HUES48 (cell line): Measurements from ENCODE around the gene NCOA7.
A peak's percentile ranks its signal among the peaks of the same experiment; 100 is the strongest.

Source experiments
- H3K27ac ChIP-seq: one replicate; pipeline ENCODE4 v1.7.0; 2013; ENCODE audit warnings: low read depth, low read length, inconsistent platforms
- H3K27me3 ChIP-seq: 2 replicates; pipeline ENCODE4 v1.6.1; 2013; ENCODE audit warnings: mild to moderate bottlenecking, low read length; ENCODE audit not compliant: control insufficient read depth, insufficient read depth
- H3K36me3 ChIP-seq: 2 replicates; pipeline ENCODE4 v1.6.1; 2013; ENCODE audit warnings: low read length; ENCODE audit not compliant: control insufficient read depth, insufficient read depth
- H3K4me1 ChIP-seq: 2 replicates; pipeline ENCODE4 v1.6.1; 2013; ENCODE audit warnings: mild to moderate bottlenecking, low read length; ENCODE audit not compliant: control insufficient read depth, insufficient read depth
- H3K4me3 ChIP-seq: 2 replicates; pipeline ENCODE4 v1.5.1; 2013; ENCODE audit warnings: mild to moderate bottlenecking, low read depth, low read length
- H3K9ac ChIP-seq: 2 replicates; pipeline ENCODE4 v1.6.1; 2013; ENCODE audit warnings: mild to moderate bottlenecking, low read depth, low read length, moderate library complexity
- H3K9me3 ChIP-seq: 2 replicates; pipeline ENCODE4 v1.6.1; 2013; ENCODE audit warnings: low read length; ENCODE audit not compliant: control insufficient read depth, insufficient read depth

Gene NCOA7

DNA sequence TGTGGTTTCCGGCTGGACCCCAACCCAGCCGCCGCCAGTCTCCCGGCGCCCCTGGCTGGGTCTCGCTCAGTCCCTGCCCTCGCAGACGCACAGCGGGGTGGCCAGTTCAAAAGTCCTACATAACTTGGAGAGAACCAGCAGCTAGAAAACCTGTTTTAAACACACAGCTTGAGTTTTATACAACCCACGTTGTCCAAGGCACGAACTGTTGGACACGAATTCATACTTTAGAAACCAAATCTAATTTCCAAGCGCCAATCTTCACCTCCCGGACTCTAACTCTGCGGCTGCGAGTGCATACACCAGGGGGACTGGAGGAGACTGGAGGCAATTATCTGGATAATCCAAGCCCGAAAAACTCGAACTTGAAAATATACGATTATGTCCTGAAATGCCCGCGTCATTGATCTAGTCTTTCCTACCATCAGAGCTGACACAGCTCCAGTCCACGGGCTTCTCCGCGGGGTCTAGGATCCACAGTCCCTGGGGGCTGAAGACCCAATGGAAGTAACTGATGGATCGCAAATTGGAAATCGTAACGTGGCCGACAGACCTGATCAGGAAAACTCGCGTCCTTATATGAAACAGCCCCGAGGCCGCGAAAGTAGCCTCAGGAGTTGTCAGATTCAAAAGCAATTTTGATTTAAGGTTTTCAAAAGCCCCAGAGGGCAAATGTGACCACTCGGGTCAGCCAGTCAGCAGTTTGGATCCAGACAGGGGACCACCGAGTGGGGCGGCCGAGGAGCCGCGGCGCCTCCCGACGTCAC is 42.2 kb upstream of the NCOA7 start:
- H3K9me3 ChIP-seq, result no peaks in the 10 kb centered on the region
- peak overlapping the region; percentile 80 for H3K27ac ChIP-seq
- peak overlapping the region; percentile 73 for H3K4me3 ChIP-seq
- H3K27me3 ChIP-seq, result peaks cover 32% of the 10 kb centered on the region
- peaks cover 4% of the 10 kb centered on the region; the same call in 1 of the 2 replicates for H3K36me3 ChIP-seq
- H3K4me1 ChIP-seq, result peaks cover 57% of the 10 kb centered on the region
- H3K9ac ChIP-seq, result peak overlapping the region; percentile 13

DNA sequence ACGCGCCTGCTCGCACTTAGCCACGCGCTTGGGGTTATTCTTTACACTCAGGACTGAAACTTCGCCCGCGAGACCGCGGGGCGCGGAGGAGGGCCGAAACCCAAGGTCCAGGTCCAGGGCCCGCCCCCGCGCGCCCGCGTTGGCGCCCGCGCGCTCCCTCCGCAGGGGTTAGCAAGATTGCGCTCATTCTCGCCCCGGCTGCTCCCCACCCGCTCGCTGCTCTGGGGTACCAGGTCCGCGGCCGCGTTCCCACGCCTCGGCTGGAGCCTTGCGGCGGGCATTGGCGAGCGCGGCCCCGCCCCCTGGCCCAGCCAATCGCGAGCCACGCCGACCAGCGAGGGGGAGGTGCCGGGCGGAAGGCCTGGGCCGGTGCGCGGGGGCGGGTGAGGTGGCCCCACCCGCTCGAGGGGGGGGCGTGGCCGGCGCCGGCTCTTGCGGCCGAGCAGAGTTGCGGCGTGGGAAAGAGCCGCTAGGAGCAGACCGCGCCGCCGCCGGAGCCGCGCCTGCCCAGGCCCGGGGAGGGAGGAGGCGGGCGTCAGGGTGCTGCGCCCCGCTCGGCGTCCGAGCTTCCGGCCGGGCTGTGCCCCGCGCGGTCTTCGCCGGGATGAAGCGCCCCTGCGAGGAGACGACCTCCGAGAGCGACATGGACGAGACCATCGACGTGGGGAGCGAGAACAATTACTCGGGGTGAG is 41.4 kb upstream of the NCOA7 start, which contains the start of gene HEY2:
Gene HEY2, plus strand, starts transcription at position 460 of the 692 bp plus-strand sequence. Its CDS starts 145 bp downstream, at position 605.
- Histone ChIP-seq H3K27me3 (peaks cover 32% of the 10 kb centered on the region), H3K9me3 (no peaks in the 10 kb centered on the region), H3K9ac (peak within 1 kb of the TSS; percentile 13), H3K36me3 (peaks cover 7% of the 10 kb centered on the region; the same call in 1 of the 2 replicates), H3K4me3 (peak within 1 kb of the TSS; percentile 73), H3K4me1 (peaks cover 59% of the 10 kb centered on the region), H3K27ac (peak within 1 kb of the TSS; percentile 64)

DNA sequence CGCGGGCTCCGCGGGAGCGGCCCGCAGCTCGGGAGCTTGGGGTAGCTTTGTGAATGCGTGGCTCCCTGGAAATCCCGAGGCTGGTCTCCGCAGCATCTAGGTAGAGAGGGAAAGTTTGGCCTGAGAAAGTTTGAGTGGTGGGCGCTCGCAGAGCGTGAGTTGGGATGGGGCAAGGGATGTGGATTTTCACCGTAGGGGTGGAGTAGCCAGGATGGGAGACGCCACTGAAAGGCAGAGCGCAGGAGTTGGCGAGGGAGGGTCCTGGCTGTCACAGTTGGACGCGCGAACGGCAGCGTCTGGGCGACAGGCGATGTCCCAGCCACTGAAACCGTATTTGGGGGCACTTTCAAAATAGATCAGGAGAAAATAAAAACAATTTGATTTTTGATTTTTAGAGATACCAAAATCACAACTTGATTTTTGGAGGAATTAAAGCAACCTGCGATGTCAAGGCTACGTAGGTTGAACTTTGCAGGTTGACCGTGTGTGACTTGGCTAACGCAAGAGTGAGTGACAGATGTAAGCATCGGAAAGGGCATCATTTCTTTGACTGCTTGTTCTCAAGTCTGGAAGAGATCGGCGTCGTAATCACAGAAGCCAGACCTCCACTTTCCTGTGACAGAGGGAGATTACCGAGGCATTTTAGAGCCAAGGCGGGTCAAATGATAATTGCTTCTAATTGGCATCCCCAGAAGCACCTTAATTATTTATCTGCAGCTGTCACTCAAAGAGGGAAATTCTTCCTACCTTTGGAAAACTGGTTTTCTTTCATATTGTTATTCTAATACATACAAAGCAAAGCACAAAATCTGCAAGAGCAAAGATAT is 40.7 kb upstream of the NCOA7 start:
- H3K27me3 ChIP-seq, result peaks cover 32% of the 10 kb centered on the region
- peak overlapping the region; percentile 64 for H3K27ac ChIP-seq
- H3K4me3 ChIP-seq, result peak overlapping the region; percentile 73
- H3K4me1 ChIP-seq, result peaks cover 60% of the 10 kb centered on the region
- peaks cover 14% of the 10 kb centered on the region for H3K36me3 ChIP-seq
- H3K9ac ChIP-seq, result no peak overlapping the region; the same call in 1 of the 2 replicates
- H3K9me3 ChIP-seq, result no peaks in the 10 kb centered on the region

DNA sequence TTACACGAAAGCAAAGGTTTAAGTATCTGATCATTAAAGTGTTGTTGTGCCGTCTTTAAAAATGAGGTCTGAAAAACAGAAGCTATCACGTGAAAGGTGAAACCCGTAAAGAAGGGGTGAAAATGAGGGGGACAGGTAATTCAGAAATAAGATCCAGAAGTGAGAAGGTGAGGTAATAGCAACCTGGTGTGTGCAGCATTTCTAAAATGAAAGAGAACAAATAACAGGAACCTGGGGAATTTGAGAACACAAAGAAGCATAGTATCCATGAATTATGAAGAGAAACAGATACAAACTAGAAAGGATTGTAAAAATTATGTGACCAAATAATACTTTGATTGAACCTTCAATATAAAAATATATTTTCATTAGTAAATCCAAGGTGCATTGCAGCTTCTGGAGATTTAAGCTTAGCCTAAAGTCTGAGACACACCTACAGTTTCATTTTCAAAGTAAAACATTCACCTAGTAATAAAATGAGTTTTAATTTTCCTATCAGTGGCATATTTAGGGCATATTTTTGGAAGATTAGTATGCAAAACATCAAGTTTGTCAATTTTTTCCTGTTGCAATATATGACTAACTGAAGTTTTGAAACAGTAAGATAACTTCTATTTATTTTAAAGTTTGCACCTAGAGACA is 39.9 kb upstream of the NCOA7 start:
- H3K4me1 ChIP-seq, result peaks cover 61% of the 10 kb centered on the region
- peaks cover 32% of the 10 kb centered on the region for H3K27me3 ChIP-seq
- peak overlapping the region; percentile 77 for H3K27ac ChIP-seq
- peak overlapping the region; percentile 73 for H3K4me3 ChIP-seq
- H3K9ac ChIP-seq, result no peak overlapping the region
- peaks cover 21% of the 10 kb centered on the region for H3K36me3 ChIP-seq
- no peaks in the 10 kb centered on the region for H3K9me3 ChIP-seq

DNA sequence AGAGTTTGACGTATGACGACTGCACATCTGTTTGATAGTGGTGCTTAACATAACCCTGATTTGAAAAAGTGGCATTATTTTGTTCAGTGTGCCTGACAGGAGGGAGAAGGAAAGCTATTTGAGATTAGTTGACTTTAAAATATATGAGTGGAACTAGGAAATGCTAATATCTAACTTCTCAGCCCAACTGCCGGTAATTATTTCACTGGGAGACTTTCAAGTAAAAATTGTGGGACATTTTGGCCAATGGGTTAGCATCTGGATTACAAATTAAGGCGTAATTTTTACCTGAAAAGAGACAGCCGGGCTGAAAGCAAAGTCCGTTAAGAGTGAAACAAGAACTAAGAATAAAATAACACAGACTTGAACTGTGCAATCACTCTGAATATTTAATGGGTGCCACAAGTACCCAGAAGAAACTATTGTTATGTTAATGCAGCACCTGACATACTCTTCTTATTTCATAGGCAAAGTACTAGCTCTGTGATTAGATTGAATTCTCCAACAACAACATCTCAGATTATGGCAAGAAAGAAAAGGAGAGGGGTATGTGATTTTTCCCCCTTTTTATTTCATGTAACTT is 39.3 kb upstream of the NCOA7 start:
- peaks cover 32% of the 10 kb centered on the region for H3K27me3 ChIP-seq
- peaks cover 56% of the 10 kb centered on the region for H3K4me1 ChIP-seq
- peak overlapping the region; percentile 77 for H3K27ac ChIP-seq
- H3K9me3 ChIP-seq, result no peaks in the 10 kb centered on the region
- peak overlapping the region; percentile 73 for H3K4me3 ChIP-seq
- peaks cover 25% of the 10 kb centered on the region for H3K36me3 ChIP-seq
- H3K9ac ChIP-seq, result no peak overlapping the region

DNA sequence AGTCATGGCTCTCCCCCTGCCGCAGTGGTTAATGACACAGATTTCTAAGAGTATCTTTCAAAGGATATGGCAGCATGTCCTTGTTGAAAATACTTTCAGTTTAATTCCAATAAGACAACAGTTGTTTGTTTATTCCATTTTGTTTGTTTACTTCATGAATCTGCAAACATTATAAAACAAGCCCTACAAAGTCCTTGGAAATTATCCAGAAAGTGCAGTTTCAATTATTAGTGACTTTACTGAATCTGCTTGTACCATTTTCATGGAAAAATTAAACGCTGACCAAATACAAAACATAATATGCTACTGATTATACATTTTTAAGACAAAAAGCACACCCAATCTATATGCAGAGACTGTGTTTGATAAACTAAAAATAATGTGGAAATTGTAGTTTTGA is 38.0 kb upstream of the NCOA7 start:
- Histone ChIP-seq H3K27me3 (peaks cover 23% of the 10 kb centered on the region), H3K4me1 (peaks cover 50% of the 10 kb centered on the region), H3K4me3 (peak overlapping the region; percentile 14; the same call in 1 of the 2 replicates), H3K27ac (peak overlapping the region; percentile 61), H3K9ac (no peak overlapping the region), H3K9me3 (no peaks in the 10 kb centered on the region), H3K36me3 (peaks cover 34% of the 10 kb centered on the region)

DNA sequence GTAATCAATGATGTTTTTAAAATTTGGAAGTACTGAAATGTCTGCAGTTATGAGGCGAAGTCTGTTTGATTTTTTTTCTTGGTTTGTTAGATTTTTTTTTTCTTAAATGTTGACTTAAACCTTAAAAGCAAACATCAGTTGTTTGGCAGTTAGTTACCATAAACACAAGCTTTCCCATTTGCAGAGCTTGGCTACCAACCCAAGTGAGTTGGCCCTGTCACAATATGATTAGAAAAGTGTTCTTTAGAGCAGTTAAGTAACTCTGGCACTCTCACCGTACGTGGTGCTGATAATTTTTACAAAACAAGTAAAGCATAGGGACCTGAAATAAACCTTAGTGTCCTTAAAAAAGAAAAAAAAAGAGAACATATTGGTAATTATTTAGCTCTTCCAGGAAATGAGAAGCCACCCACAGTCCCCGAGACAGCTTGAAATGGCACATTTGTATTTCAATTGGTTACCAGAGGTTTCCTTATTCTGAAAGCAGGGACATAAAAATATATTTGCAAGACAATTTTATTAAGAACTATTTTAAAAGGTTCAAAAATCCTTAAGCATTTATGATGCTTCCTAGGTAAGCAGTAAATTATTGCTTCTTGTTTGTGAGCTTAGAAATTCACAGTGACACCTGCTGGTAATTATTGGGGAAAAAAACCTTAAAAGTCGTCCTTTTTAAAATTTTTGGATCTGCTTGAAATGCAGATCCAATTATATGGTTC is 37.4 kb upstream of the NCOA7 start:
- no peaks in the 10 kb centered on the region for H3K9me3 ChIP-seq
- H3K27ac ChIP-seq, result peak overlapping the region; percentile 67
- no peak overlapping the region for H3K9ac ChIP-seq
- peaks cover 17% of the 10 kb centered on the region for H3K27me3 ChIP-seq
- peak overlapping the region; percentile 14; the same call in 1 of the 2 replicates for H3K4me3 ChIP-seq
- peaks cover 50% of the 10 kb centered on the region for H3K4me1 ChIP-seq
- peaks cover 38% of the 10 kb centered on the region for H3K36me3 ChIP-seq

DNA sequence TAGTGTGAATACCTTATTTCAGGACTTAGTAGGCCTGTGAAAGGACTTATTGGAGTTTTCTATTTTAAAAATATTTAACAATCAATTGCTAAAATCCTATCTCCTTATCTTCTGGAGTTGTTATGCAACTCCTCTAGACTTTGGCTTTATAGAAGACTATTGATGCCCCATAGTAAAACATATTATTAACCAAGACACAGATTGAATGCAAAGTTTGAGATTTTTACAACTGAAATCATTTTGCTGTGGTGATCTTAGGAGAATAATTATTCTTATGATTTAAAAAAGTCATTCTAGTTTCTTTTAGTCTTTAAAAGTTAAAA is 36.9 kb upstream of the NCOA7 start:
- H3K27me3 ChIP-seq, result peaks cover 12% of the 10 kb centered on the region
- H3K9ac ChIP-seq, result no peak overlapping the region
- peak overlapping the region; percentile 14; the same call in 1 of the 2 replicates for H3K4me3 ChIP-seq
- H3K9me3 ChIP-seq, result no peaks in the 10 kb centered on the region
- H3K4me1 ChIP-seq, result peaks cover 50% of the 10 kb centered on the region
- peak overlapping the region; percentile 67 for H3K27ac ChIP-seq
- peaks cover 42% of the 10 kb centered on the region for H3K36me3 ChIP-seq

DNA sequence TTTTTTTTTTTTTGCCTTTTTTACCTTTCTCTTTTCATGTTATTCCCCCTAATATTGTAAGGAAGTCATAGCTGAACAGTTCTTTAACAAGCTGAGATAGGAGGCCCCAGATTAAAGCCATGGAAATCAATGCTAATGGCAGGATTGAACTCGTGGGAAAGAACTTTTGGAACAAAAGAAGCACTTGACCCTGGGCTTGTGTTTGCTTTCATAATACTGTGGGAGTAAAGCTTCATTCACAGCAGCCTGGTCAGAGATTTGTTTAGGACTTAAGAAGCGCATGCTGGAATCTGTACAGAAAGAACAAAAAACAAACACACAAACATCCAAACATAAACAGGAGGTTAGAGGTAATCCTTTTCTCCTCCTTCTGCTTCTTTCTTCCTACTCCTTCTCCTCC is 36.2 kb upstream of the NCOA7 start:
- Histone ChIP-seq H3K4me1 (peaks cover 50% of the 10 kb centered on the region), H3K27ac (peak overlapping the region; percentile 53), H3K9me3 (no peaks in the 10 kb centered on the region), H3K27me3 (peaks cover 9% of the 10 kb centered on the region), H3K36me3 (peaks cover 46% of the 10 kb centered on the region), H3K4me3 (no peak overlapping the region), H3K9ac (no peak overlapping the region)
